DOHH2 (cell line): ENCODE measurements around the gene RAD51D.

Experiments used
- EZH2phosphoT487 ChIP-seq: fragments of 200-600 bp; sonication (generic); IDR thresholded peaks from 2 replicates; pipeline ENCODE4 v1.6.1; 2017; ENCODE audit warnings: borderline replicate concordance, mild to moderate bottlenecking, antibody characterized with exemption, low read length, moderate library complexity, mixed read lengths
- TF ChIP-seq, protein P1 (sequence below): fragments of 200-600 bp; sonication (generic); IDR thresholded peaks from one replicate; pipeline ENCODE4 v1.5.1; 2014; ENCODE audit warnings: antibody characterized with exemption, mild to moderate bottlenecking, low read depth, low read length; ENCODE audit not compliant: poor library complexity, severe bottlenecking

DNA sequence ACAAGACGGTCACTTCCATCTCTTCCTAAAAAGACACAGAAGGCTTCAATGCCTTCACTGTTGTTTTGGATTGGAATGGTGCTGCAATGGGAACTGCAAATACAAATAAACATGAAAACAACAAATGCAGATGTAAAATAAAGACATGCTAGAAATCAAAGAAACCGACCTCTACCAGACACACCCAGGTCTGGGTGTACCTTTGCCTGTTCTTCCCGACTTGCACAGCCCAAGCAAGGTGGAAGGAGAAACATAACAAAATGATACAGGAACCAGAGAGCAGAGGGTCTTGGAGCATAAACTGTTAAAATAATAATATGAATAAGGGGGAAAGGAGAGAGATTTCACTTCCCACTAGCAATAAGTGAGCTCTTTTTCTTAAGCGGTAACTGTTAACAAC is 73.4 kb downstream of the RAD51D start:
- TF ChIP-seq, protein P1, sequence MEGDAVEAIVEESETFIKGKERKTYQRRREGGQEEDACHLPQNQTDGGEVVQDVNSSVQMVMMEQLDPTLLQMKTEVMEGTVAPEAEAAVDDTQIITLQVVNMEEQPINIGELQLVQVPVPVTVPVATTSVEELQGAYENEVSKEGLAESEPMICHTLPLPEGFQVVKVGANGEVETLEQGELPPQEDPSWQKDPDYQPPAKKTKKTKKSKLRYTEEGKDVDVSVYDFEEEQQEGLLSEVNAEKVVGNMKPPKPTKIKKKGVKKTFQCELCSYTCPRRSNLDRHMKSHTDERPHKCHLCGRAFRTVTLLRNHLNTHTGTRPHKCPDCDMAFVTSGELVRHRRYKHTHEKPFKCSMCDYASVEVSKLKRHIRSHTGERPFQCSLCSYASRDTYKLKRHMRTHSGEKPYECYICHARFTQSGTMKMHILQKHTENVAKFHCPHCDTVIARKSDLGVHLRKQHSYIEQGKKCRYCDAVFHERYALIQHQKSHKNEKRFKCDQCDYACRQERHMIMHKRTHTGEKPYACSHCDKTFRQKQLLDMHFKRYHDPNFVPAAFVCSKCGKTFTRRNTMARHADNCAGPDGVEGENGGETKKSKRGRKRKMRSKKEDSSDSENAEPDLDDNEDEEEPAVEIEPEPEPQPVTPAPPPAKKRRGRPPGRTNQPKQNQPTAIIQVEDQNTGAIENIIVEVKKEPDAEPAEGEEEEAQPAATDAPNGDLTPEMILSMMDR = no peak
- TF ChIP-seq EZH2phosphoT487 = no peak
